Measurements from ENCODE around the gene HOXD3. TPM values are rescaled to one million over a fixed set of nuclear protein-coding genes. Genes with fewer than 3 reads are reported as not detected.

Gene HOXD3
- total RNA-seq, 4 donors from 2014 or later, result 0.36 to 1.7 (median 0.64) TPM; not detected in 1

- in situ Hi-C loops (cut with MboI; ENCODE audit: low sequenced_read_pairs in 4 of 4), result loop anchor here (5.0 to 25.0 kb wide), 8 partner anchors 324 to 1034 kb away; no protein-coding TSS in a partner anchor
- TF ChIP-seq, protein P1, sequence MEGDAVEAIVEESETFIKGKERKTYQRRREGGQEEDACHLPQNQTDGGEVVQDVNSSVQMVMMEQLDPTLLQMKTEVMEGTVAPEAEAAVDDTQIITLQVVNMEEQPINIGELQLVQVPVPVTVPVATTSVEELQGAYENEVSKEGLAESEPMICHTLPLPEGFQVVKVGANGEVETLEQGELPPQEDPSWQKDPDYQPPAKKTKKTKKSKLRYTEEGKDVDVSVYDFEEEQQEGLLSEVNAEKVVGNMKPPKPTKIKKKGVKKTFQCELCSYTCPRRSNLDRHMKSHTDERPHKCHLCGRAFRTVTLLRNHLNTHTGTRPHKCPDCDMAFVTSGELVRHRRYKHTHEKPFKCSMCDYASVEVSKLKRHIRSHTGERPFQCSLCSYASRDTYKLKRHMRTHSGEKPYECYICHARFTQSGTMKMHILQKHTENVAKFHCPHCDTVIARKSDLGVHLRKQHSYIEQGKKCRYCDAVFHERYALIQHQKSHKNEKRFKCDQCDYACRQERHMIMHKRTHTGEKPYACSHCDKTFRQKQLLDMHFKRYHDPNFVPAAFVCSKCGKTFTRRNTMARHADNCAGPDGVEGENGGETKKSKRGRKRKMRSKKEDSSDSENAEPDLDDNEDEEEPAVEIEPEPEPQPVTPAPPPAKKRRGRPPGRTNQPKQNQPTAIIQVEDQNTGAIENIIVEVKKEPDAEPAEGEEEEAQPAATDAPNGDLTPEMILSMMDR (IDR thresholded peaks at IDR 0.05 in 4 of 5, conservative IDR thresholded peaks at IDR 0.05 in 1 of 5), result no peak
- TF ChIP-seq POLR2A (IDR thresholded peaks at IDR 0.05), result no peak
- H3K4me1 ChIP-seq, result peaks cover 5 to 6% of the 10 kb centered on the region in 2 donors
- H3K27ac ChIP-seq, result peak overlapping the region; percentile 83 to 95 (median 86)
- intact Hi-C loops (cut with DNase I; ENCODE audit: low total_unique reads), result loop anchor here (2.0 to 10.0 kb wide), 4 partner anchors 426 to 1016 kb away; no protein-coding TSS in a partner anchor
- no peaks in the 10 kb centered on the region for H3K36me3 ChIP-seq
- no peak for DNase-seq
- peaks cover 5 to 64% (median 48%) of the 10 kb centered on the region in 3 donors for H3K27me3 ChIP-seq
- no peak for ATAC-seq
- peak overlapping the region; percentile 57 to 77 (median 68) for H3K4me3 ChIP-seq
- no peaks in the 10 kb centered on the region for H3K9me3 ChIP-seq
Observed at GRCh38 chr2:176128172-176128981, 28.7 kb upstream of the HOXD3 start.

- no peaks in the 10 kb centered on the region for H3K9me3 ChIP-seq
- intact Hi-C loops (cut with DNase I; ENCODE audit: low total_unique reads), result loop anchor here (2.0 to 10.0 kb wide), 4 partner anchors 426 to 1016 kb away; no protein-coding TSS in a partner anchor
Observed at GRCh38 chr2:176128982-176129796, 27.9 kb upstream of the HOXD3 start, which contains the start of gene HOXD8. TSS of gene HOXD8 (plus strand) at chr2:176129705. CDS start at chr2:176130367, 662 bp downstream.

DNA sequence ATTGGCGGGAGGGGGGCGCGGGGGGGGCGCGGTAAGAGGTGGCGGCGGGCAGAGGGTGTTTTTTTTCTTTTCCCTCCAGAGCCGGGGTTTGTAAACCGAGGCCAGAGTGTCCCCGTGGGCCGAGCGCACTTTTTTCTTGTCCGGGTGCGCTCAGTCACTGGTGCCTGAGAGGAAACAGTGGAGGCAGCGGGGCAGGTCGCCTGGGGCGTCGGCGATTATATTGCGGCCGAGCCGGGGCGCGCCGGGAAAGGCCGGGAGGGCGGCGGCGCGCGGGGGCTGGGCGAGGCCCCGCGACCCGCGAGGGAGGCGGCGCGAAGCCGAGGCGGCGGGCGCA is 27.3 kb upstream of the HOXD3 start:
- DNase-seq (no peak), ATAC-seq (peak; percentile 37 to 59)
- intact Hi-C loops (cut with DNase I; ENCODE audit: low total_unique reads) (loop anchor here (2.0 to 10.0 kb wide), 6 partner anchors 59 to 1015 kb away; partner anchors contain the start of genes HOXD1 and LNPK), in situ Hi-C loops (cut with MboI; ENCODE audit: low sequenced_read_pairs in 4 of 4) (loop anchor here (5.0 to 25.0 kb wide), 8 partner anchors 323 to 1033 kb away; no protein-coding TSS in a partner anchor)
- peak overlapping the region; percentile 83 to 95 (median 86) for H3K27ac ChIP-seq
- TF ChIP-seq, protein P1 (IDR thresholded peaks at IDR 0.05 in 4 of 5, conservative IDR thresholded peaks at IDR 0.05 in 1 of 5), result no peak
- TF ChIP-seq POLR2A (IDR thresholded peaks at IDR 0.05), result no peak
- peaks cover 0 to 55% (median 36%) of the 10 kb centered on the region in 3 donors for H3K27me3 ChIP-seq
- H3K36me3 ChIP-seq, result no peaks in the 10 kb centered on the region
- no peaks in the 10 kb centered on the region for H3K9me3 ChIP-seq
- H3K4me3 ChIP-seq, result peak overlapping the region; percentile 57 to 77 (median 68)
- peaks cover 3 to 6% of the 10 kb centered on the region in 2 donors for H3K4me1 ChIP-seq

More at GRCh38 chr2:176128982-176129796, 27.9 kb upstream of the HOXD3 start, which contains the start of gene HOXD8:
- H3K36me3 ChIP-seq, result no peaks in the 10 kb centered on the region
- DNase-seq (peak; percentile 45 to 61), ATAC-seq (peak; percentile 40 to 45)
- peaks cover 0 to 61% (median 41%) of the 10 kb centered on the region in 3 donors for H3K27me3 ChIP-seq
- peak within 1 kb of the TSS; percentile 83 to 95 (median 86) for H3K27ac ChIP-seq
- peaks cover 3 to 6% of the 10 kb centered on the region in 2 donors for H3K4me1 ChIP-seq
- TF ChIP-seq POLR2A (IDR thresholded peaks at IDR 0.05), result peak in 1 of 2 donors; percentile 19
- TF ChIP-seq, protein P1 (IDR thresholded peaks at IDR 0.05 in 4 of 5, conservative IDR thresholded peaks at IDR 0.05 in 1 of 5), result no peak
- in situ Hi-C loops (cut with MboI; ENCODE audit: low sequenced_read_pairs in 4 of 4), result loop anchor here (5.0 to 25.0 kb wide), 8 partner anchors 323 to 1033 kb away; no protein-coding TSS in a partner anchor
- peak within 1 kb of the TSS; percentile 66 to 77 (median 68) for H3K4me3 ChIP-seq
